MM.1S (cell line): ENCODE measurements around the gene TCF7L2.

Source experiments
- CTCF ChIP-seq: fragments of 300-600 bp; sonication (generic); IDR thresholded peaks from 2 replicates; pipeline ENCODE4 v1.5.1; 2016; ENCODE audit warnings: antibody characterized with exemption, low read length, mixed read lengths
- EZH2 ChIP-seq: fragments of 300-600 bp; sonication (generic); optimal IDR thresholded peaks from 2 replicates; pipeline ENCODE3; 2017; ENCODE audit warnings: low read depth, mild to moderate bottlenecking, antibody characterized with exemption, low read length, mixed read lengths
- EZH2phosphoT487 ChIP-seq: fragments of 300-600 bp; sonication (generic); IDR thresholded peaks from 2 replicates; pipeline ENCODE4 v1.6.1; 2018; ENCODE audit warnings: antibody characterized with exemption, low read length

- TF ChIP-seq CTCF (no peak), EZH2phosphoT487 (no peak), EZH2 (no peak)
Observed at GRCh38 chr10:113035732-113036312, 85.8 kb downstream of the TCF7L2 start.
